GM23338 (cell line): Measurements from ENCODE around the gene CCDC74A.
"Not testable (repeated sequence)": the region's sequence is repeated elsewhere in the genome, so short reads cannot be mapped to it uniquely, and the experiment has no call there.

ENCODE experiments used
- CREB1 ChIP-seq: fragments of 250-450 bp; sonication (Bioruptor Pico); IDR thresholded peaks from 2 replicates; pipeline ENCODE4 v1.5.0; 2020; ENCODE audit warnings: low read depth, mild to moderate bottlenecking, moderate library complexity
- CTCF ChIP-seq, 2 experiments: fragments of 200-600 bp in 1 of 2; sonication (generic) in 1 of 2; conservative IDR thresholded peaks; 2 replicates each; pipeline versions ENCODE4 v1.5.1 to v1.6.1; 2016 to 2017; ENCODE audit warnings: antibody characterized with exemption in 2 of 2, low read depth in 2 of 2, mild to moderate bottlenecking in 2 of 2, moderate library complexity in 1 of 2
- ETS1 ChIP-seq: IDR thresholded peaks from 2 replicates; pipeline ENCODE4 v1.6.1; 2016; ENCODE audit warnings: antibody characterized with exemption
- EZH2 ChIP-seq: fragments of 200-600 bp; sonication (generic); IDR thresholded peaks from one replicate; pipeline ENCODE4 v1.8.0; 2017; ENCODE audit warnings: antibody characterized with exemption, mild to moderate bottlenecking, low read depth; ENCODE audit not compliant: unreplicated experiment
- EZH2phosphoT487 ChIP-seq: fragments of 200-600 bp; sonication (generic); IDR thresholded peaks from one replicate; pipeline ENCODE4 v1.8.1; 2018; ENCODE audit warnings: antibody characterized with exemption; ENCODE audit not compliant: unreplicated experiment
- REST ChIP-seq: IDR thresholded peaks from one replicate; pipeline ENCODE4 v1.6.1; 2018; ENCODE audit warnings: antibody characterized with exemption; ENCODE audit not compliant: unreplicated experiment
- ZNF331 ChIP-seq: fragments of 250-450 bp; sonication (Bioruptor Pico); IDR thresholded peaks from 2 replicates; pipeline ENCODE4 v1.5.0; 2020; ENCODE audit warnings: low read depth, mild to moderate bottlenecking, moderate library complexity

GRCh38 chr2:131514408-131515166 is 13.1 kb upstream of the CCDC74A start:
- not testable (repeated sequence) for TF ChIP-seq EZH2phosphoT487; CTCF (conservative IDR thresholded peaks at IDR 0.05; ENCODE audit: low read depth in 2 of 2); EZH2; ETS1; REST; ZNF331 (CRISPR knock-in tag); CREB1 (CRISPR knock-in tag)
